SJCRH30 (cell line): ENCODE measurements around the gene TRIM37. TPM values are rescaled to one million over a fixed set of nuclear protein-coding genes. Genes with fewer than 3 reads are reported as not detected.
"Not testable (repeated sequence)": the region's sequence is repeated elsewhere in the genome, so short reads cannot be mapped to it uniquely, and the experiment has no call there.

Source experiments
- DNase-seq, 2 experiments: peaks; one replicate each; pipeline ENCODE4 v3.0.0-alpha.2; 2015 to 2020
- H3K27ac ChIP-seq: fragments of 250-450 bp; sonication (Bioruptor Pico); 2 replicates; pipeline ENCODE4 v1.5.1; 2020; ENCODE audit warnings: mild to moderate bottlenecking, moderate library complexity
- H3K27me3 ChIP-seq: fragments of 250-450 bp; sonication (Bioruptor Pico); 2 replicates; pipeline ENCODE4 v1.5.1; 2020; ENCODE audit warnings: mild to moderate bottlenecking, moderate library complexity
- H3K36me3 ChIP-seq: fragments of 250-450 bp; sonication (Bioruptor Pico); 2 replicates; pipeline ENCODE4 v1.5.1; 2020; ENCODE audit warnings: mild to moderate bottlenecking, moderate library complexity
- H3K4me1 ChIP-seq: fragments of 250-450 bp; sonication (Bioruptor Pico); 2 replicates; pipeline ENCODE4 v1.5.1; 2020; ENCODE audit warnings: mild to moderate bottlenecking, moderate library complexity
- H3K4me3 ChIP-seq: fragments of 250-450 bp; sonication (Bioruptor Pico); 2 replicates; pipeline ENCODE4 v1.5.1; 2020; ENCODE audit warnings: mild to moderate bottlenecking, moderate library complexity
- H3K9me3 ChIP-seq: fragments of 250-450 bp; sonication (Bioruptor Pico); replicated peaks from 2 replicates; pipeline ENCODE4 v1.5.1; 2020; ENCODE audit warnings: mild to moderate bottlenecking, moderate library complexity
- total RNA-seq: library from RNA; depleted of rRNA; stranded (reverse); fragments of >200 nt; shearing (Covaris generic); gene quantifications from 2 replicates; pipeline ENCODE4 v1.2.3, GENCODE V29; 2014

The TRIM37 gene
- total RNA-seq, 1 experiment from 2014 or later, result 44.9 TPM

DNA sequence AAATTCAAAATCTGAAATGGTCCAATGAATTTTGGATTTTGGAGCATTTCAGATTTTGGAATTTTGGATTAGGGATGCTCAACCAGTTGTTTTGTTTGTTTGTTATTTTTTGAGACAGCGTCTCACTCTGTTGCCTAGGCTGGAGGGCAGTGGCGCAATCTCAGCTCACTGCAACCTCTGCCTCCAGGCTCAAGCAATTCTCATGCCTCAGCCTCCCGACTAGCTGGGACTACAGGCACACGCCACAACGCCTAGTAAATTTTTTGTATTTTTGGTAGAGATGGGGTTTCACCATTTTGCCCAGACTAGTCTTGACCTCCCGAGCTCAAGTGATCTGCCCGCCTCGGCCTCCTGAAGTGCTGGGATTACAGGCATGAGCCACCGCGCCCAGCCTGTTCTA, 31.7 kb upstream of the TRIM37 start:
- H3K27ac ChIP-seq, DNase-seq, H3K9me3 ChIP-seq, H3K4me1 ChIP-seq, H3K27me3 ChIP-seq, H3K4me3 ChIP-seq, H3K36me3 ChIP-seq: not testable (repeated sequence)

- no peak overlapping the region for H3K27ac ChIP-seq
- no peaks in the 10 kb centered on the region for H3K4me1 ChIP-seq
- no peak overlapping the region for H3K4me3 ChIP-seq
- H3K27me3 ChIP-seq, result no peaks in the 10 kb centered on the region
- DNase-seq, result no peak
- H3K36me3 ChIP-seq, result peaks cover 32% of the 10 kb centered on the region
- H3K9me3 ChIP-seq, result no peaks in the 10 kb centered on the region
Measured at GRCh38 chr17:59131131-59131530, 24.5 kb upstream of the TRIM37 start.

GRCh38 chr17:59129814-59130213, 23.1 kb upstream of the TRIM37 start:
- H3K36me3 ChIP-seq, result peaks cover 31% of the 10 kb centered on the region
- H3K9me3 ChIP-seq, result no peaks in the 10 kb centered on the region
- H3K27ac ChIP-seq, result no peak overlapping the region
- DNase-seq, result no peak
- no peak overlapping the region for H3K4me3 ChIP-seq
- no peaks in the 10 kb centered on the region for H3K4me1 ChIP-seq
- no peaks in the 10 kb centered on the region for H3K27me3 ChIP-seq

DNA sequence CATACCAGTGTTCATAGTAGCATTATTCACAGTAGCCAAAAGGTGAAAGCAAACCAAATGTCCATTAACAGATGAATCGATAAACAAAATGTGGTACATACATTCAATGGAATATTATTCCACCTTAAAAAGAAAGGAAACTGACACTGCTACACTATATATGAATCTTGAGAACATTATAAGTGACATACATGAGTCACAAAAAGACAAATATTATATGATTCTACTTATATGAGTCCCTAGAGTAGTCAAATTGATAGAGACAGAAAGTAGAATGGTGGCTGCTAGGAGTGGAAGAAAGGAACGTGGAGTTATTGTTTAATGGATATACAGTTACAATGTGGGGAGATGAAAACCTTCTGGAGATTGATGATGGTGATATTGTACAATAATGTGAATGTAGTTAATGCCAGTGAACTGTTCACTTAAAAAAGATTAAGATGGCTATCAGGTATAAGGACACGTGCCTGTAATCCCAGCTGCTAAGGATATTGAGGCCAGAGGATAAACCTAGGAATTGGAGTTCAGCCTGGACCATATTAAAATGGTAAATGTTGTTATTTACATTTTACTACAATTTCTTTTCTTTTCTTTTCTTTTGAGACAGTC, 20.2 kb upstream of the TRIM37 start:
- H3K9me3 ChIP-seq, result no peaks in the 10 kb centered on the region
- H3K4me1 ChIP-seq, result no peaks in the 10 kb centered on the region
- no peak overlapping the region for H3K4me3 ChIP-seq
- DNase-seq, result no peak
- no peak overlapping the region for H3K27ac ChIP-seq
- H3K36me3 ChIP-seq, result peaks cover 44% of the 10 kb centered on the region
- no peaks in the 10 kb centered on the region for H3K27me3 ChIP-seq

- H3K9me3 ChIP-seq, result no peaks in the 10 kb centered on the region
- no peaks in the 10 kb centered on the region for H3K4me1 ChIP-seq
- H3K36me3 ChIP-seq, result peaks cover 42% of the 10 kb centered on the region
- H3K27ac ChIP-seq, result no peak overlapping the region
- DNase-seq, result no peak
- no peak overlapping the region for H3K4me3 ChIP-seq
- no peaks in the 10 kb centered on the region for H3K27me3 ChIP-seq
Measured at GRCh38 chr17:59124665-59125064, 18.0 kb upstream of the TRIM37 start.

DNA sequence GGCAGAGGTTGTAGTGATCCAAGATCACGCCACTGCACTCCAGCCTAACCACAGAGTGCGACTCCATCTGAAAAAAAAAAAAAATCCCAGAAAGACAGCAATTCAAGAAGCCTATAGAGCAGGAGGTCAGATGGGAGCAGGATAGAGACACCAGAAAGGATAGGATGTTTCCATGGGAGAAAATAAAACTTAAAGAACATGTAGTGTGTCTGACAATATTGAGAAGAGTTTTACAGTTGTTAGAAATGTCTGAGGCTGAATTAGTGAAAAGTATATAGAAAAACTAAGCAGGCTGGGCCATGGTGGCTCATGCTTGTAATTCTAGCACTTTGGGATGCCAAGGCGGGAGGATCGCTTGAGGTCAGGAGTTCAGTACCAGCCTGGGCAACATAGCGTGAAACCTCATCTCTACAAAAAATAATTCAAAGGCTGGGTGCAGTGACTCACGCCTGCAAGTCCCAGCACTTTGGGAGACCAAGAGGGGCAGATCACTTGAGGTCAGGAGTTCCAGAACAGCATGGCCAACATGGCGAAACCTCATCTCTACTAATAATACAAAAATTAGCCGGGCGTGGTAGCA, 15.3 kb upstream of the TRIM37 start:
- Histone ChIP-seq H3K27ac (no peak overlapping the region), H3K9me3 (no peaks in the 10 kb centered on the region), H3K27me3 (no peaks in the 10 kb centered on the region), H3K4me3 (no peak overlapping the region), H3K4me1 (no peaks in the 10 kb centered on the region), H3K36me3 (peaks cover 48% of the 10 kb centered on the region)
- DNase-seq, result no peak

DNA sequence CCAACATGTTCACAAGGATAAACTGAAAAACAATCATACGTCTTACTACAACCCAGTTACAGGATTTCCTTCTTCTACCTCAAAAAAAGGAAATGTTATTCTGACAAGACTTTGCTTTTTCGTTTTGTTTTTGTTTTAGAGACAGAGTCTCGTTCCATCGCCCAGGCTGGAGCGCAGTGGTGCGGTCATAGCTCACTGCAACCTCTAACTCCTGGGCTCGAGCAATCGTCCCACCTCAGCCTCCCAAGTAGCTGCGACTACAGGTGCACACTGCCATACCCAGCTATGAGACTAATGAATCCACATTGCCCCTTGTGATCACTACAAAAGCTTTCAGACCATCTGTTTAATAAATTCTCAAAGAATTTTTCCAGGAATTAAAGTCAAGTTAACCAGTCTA, 8.8 kb upstream of the TRIM37 start:
- no peaks in the 10 kb centered on the region for H3K4me1 ChIP-seq
- H3K27ac ChIP-seq, result no peak overlapping the region
- no peak overlapping the region for H3K4me3 ChIP-seq
- H3K9me3 ChIP-seq, result no peaks in the 10 kb centered on the region
- peaks cover 44% of the 10 kb centered on the region for H3K36me3 ChIP-seq
- DNase-seq, result no peak
- H3K27me3 ChIP-seq, result no peaks in the 10 kb centered on the region

DNA sequence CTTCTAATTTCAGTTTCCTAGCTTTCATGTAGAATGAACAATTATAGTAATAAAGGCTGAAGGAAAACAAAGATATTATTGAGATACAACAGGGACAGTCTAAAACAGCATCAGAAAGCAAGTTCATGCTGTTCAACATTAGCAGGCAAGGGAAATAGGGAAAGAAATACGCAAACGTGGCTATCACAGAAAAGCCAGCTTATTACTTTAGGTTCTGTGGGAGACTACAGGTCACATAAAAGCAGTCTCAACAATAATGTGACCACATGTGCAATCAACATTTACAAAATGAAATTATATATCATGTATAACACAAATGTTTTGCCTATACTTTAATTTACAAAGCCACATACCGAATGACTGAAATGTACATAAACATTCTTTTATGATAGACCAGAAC, 4.9 kb upstream of the TRIM37 start:
- peaks cover 27% of the 10 kb centered on the region for H3K36me3 ChIP-seq
- no peaks in the 10 kb centered on the region for H3K27me3 ChIP-seq
- no peaks in the 10 kb centered on the region for H3K4me1 ChIP-seq
- no peak overlapping the region for H3K27ac ChIP-seq
- H3K4me3 ChIP-seq, result no peak overlapping the region
- DNase-seq, result no peak
- H3K9me3 ChIP-seq, result no peaks in the 10 kb centered on the region

DNA sequence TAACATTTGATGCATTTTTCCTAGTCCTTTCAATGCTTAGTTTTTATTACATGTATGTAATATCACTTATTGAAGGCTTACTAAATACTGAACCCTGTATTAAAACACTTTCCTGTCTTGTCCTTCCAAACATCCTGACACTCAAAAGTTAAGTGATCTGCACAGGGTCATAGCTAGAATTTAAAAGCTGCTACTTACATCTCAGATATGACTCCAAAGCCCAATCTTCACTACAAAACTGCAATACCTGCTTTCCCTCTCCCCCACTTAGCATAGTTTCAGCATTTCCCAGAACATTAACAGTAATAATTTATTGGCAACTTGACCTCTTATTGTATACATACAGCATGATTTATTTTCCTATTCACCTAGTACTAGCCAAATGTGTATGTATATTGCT, 4.3 kb upstream of the TRIM37 start:
- no peak overlapping the region for H3K27ac ChIP-seq

DNA sequence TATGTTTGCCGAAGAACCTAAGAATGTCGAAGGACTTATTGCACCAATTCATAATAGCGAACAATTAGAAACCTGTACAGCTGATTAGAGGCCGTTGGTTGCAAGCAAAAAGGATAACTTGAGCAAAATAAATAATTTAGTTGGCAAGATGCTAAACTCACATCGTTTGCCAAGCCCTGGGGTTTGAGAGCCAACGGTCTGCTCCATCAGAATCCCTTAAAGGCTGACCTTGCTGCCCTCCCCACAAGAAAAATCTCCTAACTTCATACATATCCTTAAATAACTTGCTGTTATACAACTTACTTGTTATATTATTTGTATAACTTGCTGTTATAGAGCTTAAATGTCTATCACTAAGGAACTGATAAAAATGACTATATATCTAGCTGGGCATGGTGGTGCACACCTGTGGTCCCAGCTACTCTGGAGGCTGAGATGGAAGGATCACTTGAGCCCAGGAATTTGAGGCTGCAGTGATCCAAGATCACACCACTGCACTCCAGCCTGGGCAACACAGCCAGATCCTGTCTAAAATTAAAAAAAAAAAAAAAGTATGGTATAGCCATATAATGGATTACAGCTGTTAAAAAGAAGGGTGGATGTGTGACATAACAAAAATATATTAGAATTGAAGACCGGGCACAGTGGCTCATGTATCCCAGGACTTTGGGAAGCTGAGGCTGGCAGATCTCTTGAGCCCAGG, 1.9 kb upstream of the TRIM37 start:
- Histone ChIP-seq H3K27ac (no peak overlapping the region), H3K27me3 (no peaks in the 10 kb centered on the region), H3K9me3 (no peaks in the 10 kb centered on the region), H3K4me3 (no peak overlapping the region), H3K4me1 (no peaks in the 10 kb centered on the region), H3K36me3 (peaks cover 16% of the 10 kb centered on the region)
- no peak for DNase-seq

More for the DNA sequence above, 4.3 kb upstream of the TRIM37 start:
- Histone ChIP-seq H3K9me3 (no peaks in the 10 kb centered on the region), H3K27me3 (no peaks in the 10 kb centered on the region), H3K4me3 (no peak overlapping the region), H3K36me3 (peaks cover 27% of the 10 kb centered on the region), H3K4me1 (no peaks in the 10 kb centered on the region)
- no peak for DNase-seq

DNA sequence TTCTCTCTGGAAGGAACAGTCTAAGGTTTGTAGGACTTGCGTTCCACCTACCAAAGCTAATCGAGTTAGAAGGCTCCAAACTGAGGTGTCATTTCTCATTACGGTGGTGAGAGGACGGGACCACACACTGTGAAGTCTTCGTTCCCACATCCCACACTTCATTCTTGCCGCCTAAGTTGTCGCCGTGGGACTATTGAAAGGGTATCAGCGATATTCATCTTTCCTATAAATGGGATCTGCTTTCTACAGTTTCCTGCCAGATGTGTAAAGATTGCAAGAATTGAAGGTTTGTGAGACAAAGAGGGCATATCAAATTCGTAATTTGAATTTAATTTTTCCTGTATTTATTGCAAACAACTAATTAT, 608 bp upstream of the TRIM37 start:
- peak overlapping the region; percentile 82 for H3K27ac ChIP-seq
- no peak for DNase-seq

DNA sequence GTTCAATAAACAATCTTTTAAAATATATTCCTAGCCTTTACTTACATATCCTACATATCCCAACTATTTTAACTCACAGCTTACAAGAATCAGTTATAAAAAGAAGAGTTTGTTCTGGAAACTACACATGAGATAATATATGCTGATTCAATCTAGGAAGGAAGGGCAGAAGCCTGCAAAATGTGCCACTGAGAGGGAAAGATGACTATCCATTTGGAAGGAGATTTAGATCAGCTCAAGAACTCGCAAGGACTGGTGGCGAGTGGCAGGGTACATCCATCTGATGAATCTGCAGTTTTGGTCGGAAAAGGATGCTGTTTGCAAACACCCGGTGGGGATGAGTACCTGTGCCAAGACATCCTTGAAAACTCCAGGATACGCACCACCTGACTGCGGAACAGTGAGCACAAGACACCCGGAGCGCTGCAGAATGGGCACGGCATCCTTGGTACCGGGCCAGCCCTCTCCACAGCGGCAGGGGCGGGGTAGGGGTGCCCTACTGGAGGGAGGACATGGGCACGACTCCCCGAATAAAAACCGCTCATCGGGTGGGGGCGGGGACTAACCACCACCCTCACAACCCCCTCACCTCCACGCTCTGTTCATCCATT, 723 bp downstream of the TRIM37 start:
- no peaks in the 10 kb centered on the region for H3K4me1 ChIP-seq
- no peaks in the 10 kb centered on the region for H3K9me3 ChIP-seq
- no peaks in the 10 kb centered on the region for H3K27me3 ChIP-seq
- peak overlapping the region; percentile 75 for H3K4me3 ChIP-seq
- peaks cover 14% of the 10 kb centered on the region for H3K36me3 ChIP-seq
- peak; percentile 49 to 51 for DNase-seq
- peak overlapping the region; percentile 82 for H3K27ac ChIP-seq

More for the DNA sequence above, 608 bp upstream of the TRIM37 start:
- Histone ChIP-seq H3K36me3 (peaks cover 17% of the 10 kb centered on the region), H3K27me3 (no peaks in the 10 kb centered on the region), H3K4me3 (peak overlapping the region; percentile 75), H3K4me1 (no peaks in the 10 kb centered on the region), H3K9me3 (no peaks in the 10 kb centered on the region)

GRCh38 chr17:59101178-59101577, 5.5 kb downstream of the TRIM37 start:
- no peaks in the 10 kb centered on the region for H3K9me3 ChIP-seq
- H3K4me3 ChIP-seq, result no peak overlapping the region
- H3K4me1 ChIP-seq, result no peaks in the 10 kb centered on the region
- H3K27me3 ChIP-seq, result no peaks in the 10 kb centered on the region
- peaks cover 18% of the 10 kb centered on the region for H3K36me3 ChIP-seq
- H3K27ac ChIP-seq, result no peak overlapping the region
- no peak for DNase-seq

DNA sequence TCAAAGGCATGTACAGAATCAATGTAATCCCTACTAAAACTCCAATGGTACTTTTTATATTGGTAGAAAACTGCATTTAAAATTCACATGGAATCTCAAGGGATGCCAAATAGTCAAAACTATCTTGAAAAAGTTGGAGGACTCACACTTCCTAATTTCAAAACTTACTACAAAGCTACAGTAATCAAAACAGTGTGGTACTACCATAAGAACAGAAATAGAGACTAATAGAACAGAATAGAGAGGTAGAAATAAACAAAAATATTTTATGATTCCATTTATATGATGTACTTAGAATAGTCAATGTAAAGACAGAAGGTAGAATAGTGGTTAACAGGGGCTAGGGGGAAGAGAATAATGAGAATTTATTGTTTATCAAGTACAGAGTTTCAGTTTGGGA, 8.8 kb downstream of the TRIM37 start:
- DNase-seq, result no peak
- Histone ChIP-seq H3K36me3 (peaks cover 18% of the 10 kb centered on the region), H3K9me3 (no peaks in the 10 kb centered on the region), H3K27me3 (no peaks in the 10 kb centered on the region), H3K27ac (no peak overlapping the region), H3K4me3 (no peak overlapping the region), H3K4me1 (peaks cover 14% of the 10 kb centered on the region; the same call in 1 of the 2 replicates)

DNA sequence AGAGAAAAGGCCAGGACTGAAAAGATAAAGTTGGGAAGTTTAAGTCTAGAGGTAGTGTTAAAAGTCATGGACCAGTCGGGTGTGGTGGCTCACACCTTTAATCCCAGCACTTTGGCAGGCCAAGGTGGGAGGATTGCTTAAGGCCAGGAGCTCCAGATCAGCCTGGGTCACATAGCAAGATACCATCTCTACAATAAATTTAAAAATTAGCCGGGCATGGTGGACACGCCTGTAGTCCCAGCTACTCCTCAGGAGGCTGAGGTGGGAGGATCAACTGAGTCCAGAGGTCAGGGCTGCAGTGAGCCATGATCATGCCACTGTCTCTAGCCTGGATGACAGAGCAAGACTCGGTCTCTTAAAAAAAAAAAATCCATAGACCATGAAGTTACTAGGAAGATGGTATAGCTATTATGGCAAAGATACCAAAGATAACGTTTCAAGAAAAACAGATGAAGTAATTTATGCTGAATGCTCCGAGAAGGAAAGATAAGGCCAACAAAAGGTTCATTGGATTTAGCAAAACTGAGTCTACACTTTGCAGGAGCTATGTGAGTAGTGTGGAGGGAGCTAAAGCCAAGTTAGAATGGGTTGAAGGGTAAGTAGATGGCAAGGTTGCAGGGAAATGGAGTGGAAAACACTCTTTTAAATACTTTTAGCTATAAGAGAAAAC, 11.7 kb downstream of the TRIM37 start:
- Histone ChIP-seq H3K4me1 (peaks cover 14% of the 10 kb centered on the region; the same call in 1 of the 2 replicates), H3K36me3 (peaks cover 10% of the 10 kb centered on the region), H3K27ac (peak overlapping the region; percentile 75), H3K27me3 (no peaks in the 10 kb centered on the region), H3K9me3 (no peaks in the 10 kb centered on the region), H3K4me3 (no peak overlapping the region)
- DNase-seq, result peak in 1 of 2 experiments; percentile 6
